ENCODE measurements around the gene CFAP54.

Gene CFAP54

GRCh38 chr12:96907671-96908422 lies 418.5 kb downstream of the CFAP54 start:
- H3K27ac ChIP-seq (ENCODE audit: low read depth, low read length, severe bottlenecking): peak overlapping the region; percentile 64
- H3K9me3 ChIP-seq (ENCODE audit: control insufficient read depth, low read length): no peaks in the 10 kb centered on the region
- WGBS, 2 experiments (ENCODE audit: insufficient coverage in 2 of 2): 12 to 21% methylated on average over 18 to 21 of the region's 23 CpGs
- H3K4me1 ChIP-seq (ENCODE audit: control insufficient read depth, insufficient read depth, low read length, poor library complexity, severe bottlenecking): peaks cover 6% of the 10 kb centered on the region
- no peaks in the 10 kb centered on the region for H3K36me3 ChIP-seq (ENCODE audit: control insufficient read depth, insufficient read depth, low read length)
- H3K4me3 ChIP-seq (ENCODE audit: extremely low read depth, insufficient read depth, low read length, poor library complexity, severe bottlenecking): peak overlapping the region; percentile 77

- Histone ChIP-seq H3K9me3 (ENCODE audit: control insufficient read depth, low read length) (no peaks in the 10 kb centered on the region), H3K4me1 (ENCODE audit: control insufficient read depth, insufficient read depth, low read length, poor library complexity, severe bottlenecking) (peaks cover 6% of the 10 kb centered on the region), H3K27ac (ENCODE audit: low read depth, low read length, severe bottlenecking) (no peak overlapping the region), H3K36me3 (ENCODE audit: control insufficient read depth, insufficient read depth, low read length) (no peaks in the 10 kb centered on the region), H3K4me3 (ENCODE audit: extremely low read depth, insufficient read depth, low read length, poor library complexity, severe bottlenecking) (peak overlapping the region; percentile 77)
- 93 to 100% methylated on average over 2 to 3 of the region's 3 CpGs for WGBS, 2 experiments (ENCODE audit: insufficient coverage in 2 of 2)
Measured at GRCh38 chr12:96908423-96908675, 419.0 kb downstream of the CFAP54 start.

GRCh38 chr12:96912261-96912660 lies 422.9 kb downstream of the CFAP54 start:
- H3K36me3 ChIP-seq (ENCODE audit: control insufficient read depth, insufficient read depth, low read length): peaks cover 12% of the 10 kb centered on the region
- H3K9me3 ChIP-seq (ENCODE audit: control insufficient read depth, low read length): no peaks in the 10 kb centered on the region
- no peak overlapping the region for H3K27ac ChIP-seq (ENCODE audit: low read depth, low read length, severe bottlenecking)
- no peak overlapping the region for H3K4me3 ChIP-seq (ENCODE audit: extremely low read depth, insufficient read depth, low read length, poor library complexity, severe bottlenecking)
- peaks cover 6% of the 10 kb centered on the region for H3K4me1 ChIP-seq (ENCODE audit: control insufficient read depth, insufficient read depth, low read length, poor library complexity, severe bottlenecking)
- WGBS, 2 experiments (ENCODE audit: insufficient coverage in 2 of 2): 100% methylated on average over 1 of the region's 2 CpGs; no CpG with 5 or more reads in 1 of the 2 experiments

- no peak overlapping the region for H3K27ac ChIP-seq (ENCODE audit: low read depth, low read length, severe bottlenecking)
- no peak overlapping the region for H3K4me3 ChIP-seq (ENCODE audit: extremely low read depth, insufficient read depth, low read length, poor library complexity, severe bottlenecking)
- no peaks in the 10 kb centered on the region for H3K9me3 ChIP-seq (ENCODE audit: control insufficient read depth, low read length)
- H3K4me1 ChIP-seq (ENCODE audit: control insufficient read depth, insufficient read depth, low read length, poor library complexity, severe bottlenecking): peaks cover 6% of the 10 kb centered on the region
- H3K36me3 ChIP-seq (ENCODE audit: control insufficient read depth, insufficient read depth, low read length): peaks cover 12% of the 10 kb centered on the region
- 92 to 100% methylated on average over 2 of the region's 2 CpGs for WGBS, 2 experiments (ENCODE audit: insufficient coverage in 2 of 2)
Measured at GRCh38 chr12:96912943-96913342, 423.6 kb downstream of the CFAP54 start.

DNA sequence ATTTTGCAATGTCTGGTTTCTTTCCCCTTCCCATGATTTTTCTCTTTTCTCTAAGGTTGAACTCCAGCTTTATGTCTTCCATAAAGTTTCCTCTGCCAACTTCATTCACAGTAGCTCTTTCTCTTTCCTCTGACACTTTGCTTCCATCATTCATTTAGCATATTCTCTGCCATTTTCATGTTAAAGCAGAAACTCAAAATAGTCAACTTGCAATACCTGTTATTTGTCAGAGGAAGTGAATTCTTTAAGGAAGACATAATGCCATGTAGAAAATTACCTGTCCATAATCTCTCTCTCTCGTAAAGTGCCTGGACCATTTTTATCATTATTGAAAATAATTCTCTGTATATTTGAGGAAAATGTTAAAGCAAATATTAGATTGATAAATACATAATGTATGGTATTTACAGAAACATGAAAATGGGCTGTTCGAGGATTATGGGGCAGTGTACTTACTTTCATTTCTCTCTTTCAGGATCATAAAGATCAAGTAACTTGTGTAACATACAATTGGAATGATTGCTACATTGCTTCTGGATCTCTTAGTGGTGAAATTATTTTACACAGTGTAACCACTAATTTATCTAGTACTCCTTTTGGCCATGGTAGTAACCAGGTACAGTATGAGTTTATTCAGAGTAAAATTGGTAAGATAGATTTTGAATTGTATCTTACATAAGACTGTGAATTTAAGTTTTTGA lies 430.3 kb downstream of the CFAP54 start:
- Histone ChIP-seq H3K36me3 (ENCODE audit: control insufficient read depth, insufficient read depth, low read length) (peaks cover 26% of the 10 kb centered on the region), H3K27ac (ENCODE audit: low read depth, low read length, severe bottlenecking) (no peak overlapping the region)
- WGBS, 2 experiments (ENCODE audit: insufficient coverage in 2 of 2): no CpG with 5 or more reads among the region's 2 CpGs

More for the DNA sequence above, 430.3 kb downstream of the CFAP54 start:
- no peaks in the 10 kb centered on the region for H3K4me1 ChIP-seq (ENCODE audit: control insufficient read depth, insufficient read depth, low read length, poor library complexity, severe bottlenecking)
- peaks cover 7% of the 10 kb centered on the region for H3K9me3 ChIP-seq (ENCODE audit: control insufficient read depth, low read length)
- H3K4me3 ChIP-seq (ENCODE audit: extremely low read depth, insufficient read depth, low read length, poor library complexity, severe bottlenecking): no peak overlapping the region

Data from mesodermal cell (in vitro differentiated cells).